NCI-H2196 treated with DMSO at 0.1 percent for 48 hours (cell line): ENCODE results near the gene FASN.

ENCODE experiments used
- DNase-seq: peaks from one replicate; lab custom pipeline; 2025; ENCODE audit not compliant: unreplicated experiment; lab: John Stamatoyannopoulos, UW

The FASN gene

GRCh38 chr17:82103553-82104451, 5.8 kb upstream of the FASN start:
- no peak for DNase-seq

GRCh38 chr17:82101767-82102679, 4.0 kb upstream of the FASN start:
- no peak for DNase-seq

- no peak for DNase-seq
Observed at GRCh38 chr17:82101301-82101715, 3.3 kb upstream of the FASN start.

- no peak for DNase-seq
Observed at GRCh38 chr17:82100502-82101298, 2.7 kb upstream of the FASN start.

- peak; percentile 58 for DNase-seq
Observed at GRCh38 chr17:82098939-82099763, 1.1 kb upstream of the FASN start.

- no peak for DNase-seq
Observed at GRCh38 chr17:82097919-82098168, 192 bp downstream of the FASN start.

GRCh38 chr17:82097184-82097918, 685 bp downstream of the FASN start:
- no peak for DNase-seq

GRCh38 chr17:82096709-82097183, 1.3 kb downstream of the FASN start:
- no peak for DNase-seq

- DNase-seq = no peak
Observed at GRCh38 chr17:82095777-82096708, 2.0 kb downstream of the FASN start.

- no peak for DNase-seq
Observed at GRCh38 chr17:82094931-82095776, 2.9 kb downstream of the FASN start.

GRCh38 chr17:82092995-82093751, 4.9 kb downstream of the FASN start:
- no peak for DNase-seq

- DNase-seq = no peak
Observed at GRCh38 chr17:82092628-82092994, 5.4 kb downstream of the FASN start.

- DNase-seq = no peak
Observed at GRCh38 chr17:82092094-82092586, 5.9 kb downstream of the FASN start.

- no peak for DNase-seq
Observed at GRCh38 chr17:82091264-82092066, 6.6 kb downstream of the FASN start.

GRCh38 chr17:82090549-82091263, 7.3 kb downstream of the FASN start:
- no peak for DNase-seq
